SK-N-MC (cell line): ENCODE data around the gene F10.
A peak's percentile ranks its signal among the peaks of the same experiment; 100 is the strongest.
"Not testable (repeated sequence)": the region's sequence is repeated elsewhere in the genome, so short reads cannot be mapped to it uniquely, and the experiment has no call there.

Source experiments
- DNase-seq: peaks from one replicate; pipeline ENCODE4 v3.0.0-alpha.2; 2011; ENCODE audit warnings: low read depth, low spot score
- H3K27ac ChIP-seq: fragments of 200-600 bp; sonication (generic); 2 replicates; pipeline ENCODE4 v1.5.1; 2016; ENCODE audit warnings: mixed run types
- H3K36me3 ChIP-seq: fragments of 200-600 bp; sonication (generic); 2 replicates; pipeline ENCODE4 v1.6.1; 2017; ENCODE audit warnings: antibody characterized with exemption, low read length, mixed read lengths; ENCODE audit not compliant: insufficient read depth
- H3K4me3 ChIP-seq: fragments of 200-600 bp; sonication (generic); 2 replicates; pipeline ENCODE4 v1.5.1; 2016
- H3K9ac ChIP-seq: fragments of 200-600 bp; sonication (generic); 2 replicates; pipeline ENCODE4 v1.8.0; 2017; ENCODE audit warnings: mixed run types, mixed read lengths; ENCODE audit not compliant: insufficient read length
- H3K9me3 ChIP-seq: fragments of 200-600 bp; sonication (generic); 2 replicates; pipeline ENCODE4 v1.6.1; 2017; ENCODE audit warnings: low read depth, mild to moderate bottlenecking, antibody characterized with exemption, low read length, moderate library complexity, mixed read lengths
- EZH2 ChIP-seq: fragments of 200-600 bp; sonication (generic); IDR thresholded peaks from one replicate; pipeline ENCODE4 v1.6.1; 2017; ENCODE audit warnings: antibody characterized with exemption
- FOXP2 ChIP-seq: optimal IDR thresholded peaks from 2 replicates; pipeline ENCODE3; 2011; ENCODE audit warnings: mild to moderate bottlenecking, moderate library complexity; ENCODE audit not compliant: insufficient read depth; ENCODE audit errors: extremely low read length, control extremely low read depth
- POLR2AphosphoS5 ChIP-seq: IDR thresholded peaks from 2 replicates; pipeline ENCODE4 v1.6.1; 2012; ENCODE audit warnings: mild to moderate bottlenecking, low read depth, low read length, borderline replicate concordance

Gene F10

DNA sequence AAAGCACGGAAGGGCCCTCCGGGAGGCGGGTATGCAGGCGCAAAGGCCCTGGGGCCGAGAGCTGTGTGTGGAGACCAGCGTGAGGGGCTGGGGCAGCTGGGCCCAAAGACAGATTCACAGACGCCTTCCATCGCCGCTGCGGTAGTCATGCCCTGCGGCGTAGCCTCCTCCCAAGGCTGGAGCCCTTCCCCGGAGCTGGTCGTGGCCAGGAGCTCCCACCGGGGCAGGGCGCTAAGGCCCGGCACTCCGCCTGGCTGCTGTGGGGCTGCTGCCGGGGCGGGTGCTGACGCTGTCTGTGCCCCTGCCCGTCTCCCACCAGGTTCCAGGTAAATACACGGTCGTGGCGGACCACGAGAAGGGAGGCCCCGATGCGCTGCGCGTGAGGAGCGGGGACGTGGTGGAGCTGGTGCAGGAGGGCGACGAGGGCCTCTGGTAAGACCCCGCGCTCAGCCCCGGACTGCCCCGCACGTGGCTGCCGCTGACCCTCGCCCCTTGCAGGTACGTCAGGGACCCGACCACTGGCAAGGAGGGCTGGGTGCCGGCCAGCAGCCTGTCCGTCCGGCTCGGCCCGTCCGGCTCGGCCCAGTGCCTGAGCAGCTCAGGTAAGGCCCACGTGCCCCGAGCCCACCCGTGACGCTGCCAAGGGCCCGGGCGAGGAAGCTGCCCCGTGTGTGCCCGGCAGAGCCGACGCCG, 26.4 kb upstream of the F10 start:
- TF ChIP-seq FOXP2 (no peak), EZH2 (no peak)
- H3K9ac ChIP-seq: no peak overlapping the region
- DNase-seq: no peak

DNA sequence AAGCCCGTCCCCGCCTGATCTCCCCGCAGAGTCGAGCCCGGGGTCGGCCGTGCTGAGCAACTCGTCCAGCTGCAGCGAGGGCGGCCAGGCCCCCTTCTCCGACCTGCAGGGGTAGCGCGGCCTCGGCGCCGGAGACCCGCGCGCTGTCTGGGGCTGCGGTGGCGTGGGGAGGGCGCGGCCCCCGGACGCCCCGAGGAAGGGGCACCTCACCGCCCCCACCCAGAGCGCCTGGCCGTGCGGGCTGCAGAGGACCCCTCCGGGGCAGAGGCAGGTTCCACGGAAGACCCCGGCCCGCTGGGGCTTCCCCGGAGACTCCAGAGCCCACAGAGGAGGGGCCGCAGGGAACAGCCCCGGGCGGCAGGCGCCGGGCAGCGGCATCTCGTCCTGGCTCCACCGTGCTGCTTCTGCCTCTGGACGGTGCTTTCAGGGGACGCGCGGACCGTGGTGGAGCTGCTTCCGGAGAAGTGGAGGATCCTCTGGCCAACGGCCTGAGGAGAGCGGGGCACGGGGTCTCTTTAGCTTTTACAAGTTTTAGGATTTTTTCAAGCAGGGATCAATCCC, 25.8 kb upstream of the F10 start:
- Histone ChIP-seq H3K36me3 (no peaks in the 10 kb centered on the region), H3K4me3 (no peak overlapping the region), H3K27ac (no peak overlapping the region), H3K9me3 (no peaks in the 10 kb centered on the region), H3K9ac (no peak overlapping the region)
- DNase-seq: no peak
- TF ChIP-seq POLR2AphosphoS5 (no peak), FOXP2 (no peak), EZH2 (no peak)

More for the DNA sequence above, 26.4 kb upstream of the F10 start:
- H3K27ac ChIP-seq: no peak overlapping the region
- H3K9me3 ChIP-seq: no peaks in the 10 kb centered on the region
- no peaks in the 10 kb centered on the region for H3K36me3 ChIP-seq
- H3K4me3 ChIP-seq: no peak overlapping the region

DNA sequence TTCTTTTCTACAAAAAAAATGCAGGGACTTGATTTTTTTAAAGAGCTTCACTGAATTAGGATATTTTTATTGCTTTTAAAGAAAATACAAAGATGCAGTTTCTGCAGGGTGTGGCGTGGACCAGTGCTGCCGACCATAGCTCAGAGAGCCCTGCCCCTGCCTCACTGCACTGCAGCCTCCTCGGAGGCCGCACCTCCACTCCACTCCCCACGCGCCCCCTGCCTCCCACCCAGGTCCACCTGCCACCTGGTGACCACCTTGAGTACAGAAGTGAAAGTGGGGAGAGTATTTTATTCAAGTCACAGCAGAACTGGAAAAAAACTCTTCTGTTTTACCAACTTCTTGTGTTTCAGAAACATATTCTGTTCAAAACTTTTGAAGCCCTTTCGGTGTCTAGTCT, 24.9 kb upstream of the F10 start:
- no peaks in the 10 kb centered on the region for H3K36me3 ChIP-seq
- H3K27ac ChIP-seq: no peak overlapping the region
- H3K9me3 ChIP-seq: no peaks in the 10 kb centered on the region
- H3K4me3 ChIP-seq: no peak overlapping the region
- no peak overlapping the region for H3K9ac ChIP-seq
- TF ChIP-seq EZH2: no peak
- no peak for TF ChIP-seq POLR2AphosphoS5
- TF ChIP-seq FOXP2: no peak
- no peak for DNase-seq

DNA sequence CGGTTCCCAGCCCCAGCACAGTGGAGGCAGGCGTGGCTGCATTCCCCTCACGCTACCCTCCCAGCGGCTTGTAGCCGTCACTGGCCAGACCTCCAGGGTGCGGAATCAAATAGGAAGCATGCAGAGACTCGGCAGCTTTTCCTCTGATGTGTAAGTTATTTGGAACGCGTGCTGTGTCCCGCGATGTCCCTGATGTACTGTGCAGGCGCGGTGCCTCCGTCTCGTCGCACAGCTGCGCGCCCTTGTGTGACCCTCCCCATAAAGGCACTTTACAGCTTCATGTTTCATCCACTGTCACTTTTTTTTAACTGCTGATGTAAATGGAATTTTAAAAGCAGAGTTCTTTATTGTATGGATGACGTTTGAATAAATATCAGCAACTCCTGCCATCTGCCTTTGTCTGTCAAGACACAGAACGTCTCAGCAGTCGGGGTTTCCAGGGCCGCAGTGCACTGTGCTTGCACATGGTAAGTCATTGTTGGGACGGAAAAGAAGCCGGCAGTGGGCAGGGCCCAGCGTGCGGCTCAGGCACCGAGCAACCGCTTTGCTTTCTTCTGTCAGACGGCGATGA, 24.4 kb upstream of the F10 start:
- DNase-seq: no peak

DNA sequence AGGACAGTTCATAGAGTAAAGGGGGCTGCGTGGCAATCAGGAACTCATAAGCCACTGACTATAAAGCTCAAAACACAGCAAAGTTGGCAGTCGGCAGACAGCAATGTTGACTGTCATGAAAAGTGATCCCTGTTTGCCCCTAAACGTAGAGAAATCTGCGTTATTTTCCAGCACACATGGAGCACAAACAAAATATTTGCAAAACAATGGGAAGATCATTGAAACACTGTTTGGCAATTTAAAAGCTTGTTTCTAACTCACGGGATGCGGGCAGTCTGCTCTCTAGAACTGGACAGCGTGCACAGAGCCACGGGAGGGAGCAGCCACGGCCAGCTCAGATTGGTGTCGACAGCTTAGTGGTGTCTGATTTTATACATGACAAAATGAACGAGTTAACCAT, 23.5 kb upstream of the F10 start:
- H3K9me3 ChIP-seq: no peaks in the 10 kb centered on the region
- DNase-seq: no peak
- no peak overlapping the region for H3K27ac ChIP-seq
- no peaks in the 10 kb centered on the region for H3K36me3 ChIP-seq
- H3K9ac ChIP-seq: no peak overlapping the region
- no peak for TF ChIP-seq FOXP2
- TF ChIP-seq EZH2: no peak
- no peak for TF ChIP-seq POLR2AphosphoS5
- no peak overlapping the region for H3K4me3 ChIP-seq

More for the DNA sequence above, 24.4 kb upstream of the F10 start:
- TF ChIP-seq EZH2: peak; percentile 85
- TF ChIP-seq POLR2AphosphoS5: no peak
- Histone ChIP-seq H3K4me3 (no peak overlapping the region), H3K27ac (no peak overlapping the region), H3K9ac (no peak overlapping the region), H3K36me3 (no peaks in the 10 kb centered on the region), H3K9me3 (no peaks in the 10 kb centered on the region)

DNA sequence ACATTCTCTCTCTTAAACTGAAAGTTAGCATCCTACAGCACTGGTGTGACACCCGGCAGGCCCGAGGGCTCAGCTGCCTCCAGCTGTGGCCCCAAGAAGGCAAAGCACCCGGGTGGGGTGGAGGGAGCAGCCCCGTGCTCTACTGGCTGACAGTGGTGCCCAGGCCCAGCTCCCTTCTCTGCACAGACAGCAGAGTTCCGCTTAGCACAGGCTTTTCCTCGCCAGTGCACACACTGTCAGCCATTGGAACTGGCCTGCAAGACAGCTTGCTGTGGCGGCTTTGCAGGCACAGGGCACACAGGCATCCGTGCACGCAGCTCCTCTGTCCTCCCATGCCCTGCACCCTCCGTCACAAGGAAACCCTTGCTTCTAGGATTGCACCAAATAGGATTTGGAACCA, 20.3 kb upstream of the F10 start:
- not testable (repeated sequence) for DNase-seq, H3K4me3 ChIP-seq, H3K9me3 ChIP-seq, H3K9ac ChIP-seq, H3K36me3 ChIP-seq, H3K27ac ChIP-seq

DNA sequence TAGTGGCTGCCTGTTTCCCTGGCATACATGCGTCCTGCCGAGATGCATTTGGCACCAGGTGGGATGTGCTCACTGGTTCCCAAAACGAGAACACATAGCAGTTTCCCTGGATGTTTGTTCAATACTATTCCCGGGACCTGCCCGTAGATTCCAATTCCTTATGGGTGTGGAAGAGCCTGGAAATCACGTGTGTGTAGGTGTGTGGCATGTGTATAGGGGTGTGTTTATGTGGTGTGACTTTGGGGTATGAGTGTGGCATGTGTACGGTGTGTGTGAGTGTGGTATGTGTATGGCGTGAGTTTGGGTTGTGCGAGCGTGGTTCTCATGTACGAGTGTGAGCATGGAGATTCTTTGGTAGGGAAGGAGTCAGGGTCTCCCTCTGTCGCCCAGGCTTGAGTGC, 19.9 kb upstream of the F10 start:
- no peaks in the 10 kb centered on the region for H3K36me3 ChIP-seq
- no peak overlapping the region for H3K9ac ChIP-seq
- no peak overlapping the region for H3K27ac ChIP-seq
- no peak for DNase-seq
- H3K9me3 ChIP-seq: no peaks in the 10 kb centered on the region
- TF ChIP-seq FOXP2 (no peak), EZH2 (no peak), POLR2AphosphoS5 (no peak)
- no peak overlapping the region for H3K4me3 ChIP-seq

DNA sequence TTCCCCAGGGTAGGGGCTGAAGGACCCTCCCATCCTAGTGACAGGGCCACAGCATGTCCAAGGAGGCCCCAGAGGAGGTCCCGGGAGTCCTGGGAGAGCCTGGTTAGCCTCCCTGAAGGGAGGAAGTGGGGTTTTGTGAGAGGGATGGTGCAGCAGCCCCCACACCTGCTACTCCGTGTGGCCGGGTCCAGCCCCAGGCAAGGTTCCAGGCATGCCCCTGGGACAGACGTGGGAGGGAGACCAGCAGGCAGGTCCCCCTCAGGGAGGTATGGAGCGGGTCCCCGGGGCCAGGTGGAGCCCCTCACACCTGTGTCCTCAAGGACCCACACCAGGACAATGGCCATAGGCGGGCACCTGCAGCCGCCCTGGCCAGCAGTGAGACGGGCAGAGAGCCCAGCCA, 19.0 kb upstream of the F10 start:
- TF ChIP-seq POLR2AphosphoS5: no peak
- Histone ChIP-seq H3K4me3 (no peak overlapping the region), H3K9me3 (no peaks in the 10 kb centered on the region), H3K9ac (no peak overlapping the region), H3K27ac (no peak overlapping the region), H3K36me3 (no peaks in the 10 kb centered on the region)
- no peak for DNase-seq
